Heart left ventricle (tissue), 16 donors: ENCODE data around the gene WDPCP. TPM values are rescaled to one million over a fixed set of nuclear protein-coding genes. Genes with fewer than 3 reads are reported as not detected.

Source experiments
- ATAC-seq, 4 donors: fragments of 200-7000 bp; cut with Tn5 transposase; one replicate each; pipeline ENCODE4 v1.9.1; 2020 to 2022; ENCODE audit warnings: moderate library complexity in 4 of 4, mild to moderate bottlenecking in 3 of 4, moderate number of reproducible peaks in 1 of 4
- DNase-seq, 5 donors: peaks; one replicate each; pipeline ENCODE4 v3.0.0-alpha.2; 2020
- H3K27ac ChIP-seq, 12 donors: fragments of 200-600 bp; sonication (generic) in 4 of 12; one replicate each; pipeline versions ENCODE4 v1.5.0 to v1.8.0; 2016 to 2022; ENCODE audit warnings: mild to moderate bottlenecking in 2 of 12
- H3K27me3 ChIP-seq, 9 donors: fragments of 200-600 bp; sonication (generic) in 2 of 9; one replicate each; pipeline versions ENCODE4 v1.5.1 to v1.8.0; 2016 to 2022; ENCODE audit warnings: mild to moderate bottlenecking in 3 of 9
- H3K36me3 ChIP-seq, 9 donors: fragments of 200-600 bp; sonication (generic) in 2 of 9; one replicate each; pipeline versions ENCODE4 v1.5.0 to v1.8.0; 2018 to 2022; ENCODE audit warnings: mild to moderate bottlenecking in 2 of 9
- H3K4me1 ChIP-seq, 12 donors: fragments of 200-600 bp; sonication (generic) in 4 of 12; one replicate each; pipeline versions ENCODE4 v1.5.0 to v1.8.0; 2016 to 2022; ENCODE audit warnings: mild to moderate bottlenecking in 3 of 12
- H3K4me3 ChIP-seq, 12 donors: fragments of 200-600 bp; sonication (generic) in 4 of 12; one replicate each; pipeline versions ENCODE4 v1.5.0 to v1.8.0; 2017 to 2022; ENCODE audit warnings: mild to moderate bottlenecking in 9 of 12, moderate library complexity in 4 of 12
- H3K9me3 ChIP-seq, 12 donors: fragments of 200-600 bp; sonication (generic) in 4 of 12; one replicate each; pipeline versions ENCODE4 v1.5.0 to v1.8.0; 2016 to 2022; ENCODE audit warnings: mild to moderate bottlenecking in 1 of 12
- CTCF ChIP-seq, 12 donors: fragments of 200-600 bp; sonication (generic) in 4 of 12; IDR thresholded peaks; one replicate each; pipeline versions ENCODE4 v1.5.0 to v1.8.0; 2018 to 2022; ENCODE audit warnings: antibody characterized with exemption in 12 of 12, mild to moderate bottlenecking in 5 of 12
- POLR2A ChIP-seq, 2 donors: fragments of 450-650 bp; IDR thresholded peaks; one replicate each; pipeline ENCODE4 v1.6.1; 2017; ENCODE audit warnings: antibody characterized with exemption in 2 of 2, mild to moderate bottlenecking in 2 of 2, moderate library complexity in 2 of 2
- WGBS, 4 donors: extraction: QIAGEN DNeasy Blood & Tissue Kit in 2 of 4; methylation state at CpG; one replicate each; pipeline versions ENCODE4 v1.1.5 to v1.1.7; 2013 to 2018; 5-methylcytosine and 5-hydroxymethylcytosine counted together
- intact Hi-C, 10 donors: fragments of 100-400 bp; cut with DNase I; formaldehyde crosslinking; loops; one replicate each; pipeline versions ENCODE4 v1.11.1 to v1.14.2; 2022
- polyA plus RNA-seq, 2 donors: library from polyadenylated mRNA; stranded (reverse); fragments of 200-250 nt; gene quantifications; one replicate each; pipeline ENCODE4 v1.2.3, GENCODE V29; 2013
- total RNA-seq, 9 donors: library from RNA; depleted of rRNA in 2 of 9; stranded (reverse); fragments of >200 nt in 2 of 9; fragmentation: NEBNext Ultra II Directional in 3 of 9; extraction: Animal tissue kit (Norgen Biotek cat#: 25700) in 3 of 9; gene quantifications; one replicate each; pipeline versions ENCODE4 v1.1.0 to v1.2.4, GENCODE V29; 2016 to 2023
- donor health status: ischemic (EF 13 %, LVEDD 7.1; RV severe dilation, severe dysfunction).
- donor health status: healthy with polysubstance abuse.
- donor health status: DM: no; HTN: yes; CAD: no.
- donor health status: DM: no; HTN: no; CAD: no.
- donor health status: ischemic (EF 25% LVEDD 6.9; RV normal size, moderate dysfunction).
- donor health status: ischemic (EF 25% LVEDD 5.7; RV mildly dilated, moderate dysfunction).
- donor health status: healthy.
- donor health status: DM: yes; HTN: yes; CAD: no.
- donor health status: ischemic (EF 35%, LVEDD 5.7; RV mildly dilated, moderate dysfunction).
- donor health status: nonischemic (EF 11% LVEDD 7.7; RV severe dilation, severe dysfunction).
- donor health status: DM: yes; HTN: yes; CAD: no.
- donor health status: PGD.
- donor health status: ischemic (EF 29% LVEDD 5.4; RV normal size, mild dysfunction).
- donor health status: nonischemic (EF 23%, LVEDD 6.1; RV moderate dilation, normal function).

WDPCP gene
- total and polyA plus RNA-seq, 11 donors, result 3.2 to 32.2 (median 16.5) TPM

- ATAC-seq (no peak), DNase-seq (no peak)
- intact Hi-C loops, result no loop called here
- H3K4me1 ChIP-seq, result no peaks in the 10 kb centered on the region
- H3K4me3 ChIP-seq, result no peak overlapping the region
- H3K27me3 ChIP-seq, result no peaks in the 10 kb centered on the region
- H3K36me3 ChIP-seq, result no peaks in the 10 kb centered on the region
- peaks cover 0 to 50% (median 15%) of the 10 kb centered on the region in 12 donors for H3K9me3 ChIP-seq
- H3K27ac ChIP-seq, result no peak overlapping the region
- TF ChIP-seq POLR2A (IDR thresholded peaks at IDR 0.05) (no peak), CTCF (IDR thresholded peaks at IDR 0.05) (no peak)
Observed at GRCh38 chr2:63268946-63269345, 319.3 kb downstream of the WDPCP start.

GRCh38 chr2:63261137-63261621, 327.1 kb downstream of the WDPCP start:
- Histone ChIP-seq H3K27me3 (no peaks in the 10 kb centered on the region), H3K36me3 (no peaks in the 10 kb centered on the region), H3K9me3 (peaks cover 0 to 5% (median 0%) of the 10 kb centered on the region in 12 donors), H3K4me3 (no peak overlapping the region), H3K4me1 (no peaks in the 10 kb centered on the region), H3K27ac (no peak overlapping the region)
- TF ChIP-seq POLR2A (IDR thresholded peaks at IDR 0.05), result no peak
- TF ChIP-seq CTCF (IDR thresholded peaks at IDR 0.05), result no peak
- DNase-seq (no peak), ATAC-seq (no peak)
- intact Hi-C loops, result no loop called here
- 80 to 87% (median 85%) methylated on average over 2 of the region's 2 CpGs for WGBS, 4 donors

- Histone ChIP-seq H3K36me3 (no peaks in the 10 kb centered on the region), H3K4me3 (no peak overlapping the region), H3K27ac (no peak overlapping the region), H3K27me3 (no peaks in the 10 kb centered on the region), H3K9me3 (peaks cover 0 to 6% (median 0%) of the 10 kb centered on the region in 12 donors), H3K4me1 (no peaks in the 10 kb centered on the region)
- intact Hi-C loops, result no loop called here
- ATAC-seq (peak in 1 of 4 donors; percentile 28), DNase-seq (no peak)
- no peak for TF ChIP-seq CTCF (IDR thresholded peaks at IDR 0.05)
- TF ChIP-seq POLR2A (IDR thresholded peaks at IDR 0.05), result no peak
- WGBS, 4 donors, result 80 to 98% (median 92%) methylated on average over 2 of the region's 2 CpGs
Observed at GRCh38 chr2:63257473-63257872, 330.8 kb downstream of the WDPCP start.

- Histone ChIP-seq H3K4me1 (no peaks in the 10 kb centered on the region), H3K27me3 (no peaks in the 10 kb centered on the region), H3K9me3 (peaks cover 0 to 10% (median 0%) of the 10 kb centered on the region in 12 donors), H3K4me3 (no peak overlapping the region), H3K36me3 (no peaks in the 10 kb centered on the region), H3K27ac (no peak overlapping the region)
- 94 to 100% (median 97%) methylated on average over 2 of the region's 2 CpGs for WGBS, 4 donors
- DNase-seq, result no peak
- TF ChIP-seq POLR2A (IDR thresholded peaks at IDR 0.05) (no peak), CTCF (IDR thresholded peaks at IDR 0.05) (no peak)
- ATAC-seq, result no peak
- intact Hi-C loops, result no loop called here
Observed at GRCh38 chr2:63249161-63249560, 339.1 kb downstream of the WDPCP start.
